ENCODE results near the gene PPP2R2C.

Gene PPP2R2C

DNA sequence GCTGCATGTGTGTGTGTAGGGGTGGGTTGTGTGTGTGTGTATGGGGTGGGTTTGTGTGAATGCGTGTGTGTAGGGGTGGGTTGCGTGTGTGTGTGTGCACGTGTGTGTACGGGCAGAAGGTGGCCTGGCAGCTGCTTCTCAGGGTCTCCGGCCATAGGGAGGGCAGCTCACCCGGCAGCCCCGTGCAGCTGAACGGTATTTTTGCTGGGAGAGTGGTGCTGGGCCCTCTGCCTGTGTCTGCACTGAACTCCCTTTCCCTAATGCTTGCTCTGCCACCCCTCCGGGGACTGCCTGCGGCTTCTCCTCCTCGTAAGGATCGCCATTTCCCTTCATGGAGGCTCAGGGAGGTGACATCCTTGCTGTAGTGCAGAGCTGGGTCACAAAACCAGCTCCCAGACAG, 172.5 kb downstream of the PPP2R2C start:
- DNase-seq: no peak

DNA sequence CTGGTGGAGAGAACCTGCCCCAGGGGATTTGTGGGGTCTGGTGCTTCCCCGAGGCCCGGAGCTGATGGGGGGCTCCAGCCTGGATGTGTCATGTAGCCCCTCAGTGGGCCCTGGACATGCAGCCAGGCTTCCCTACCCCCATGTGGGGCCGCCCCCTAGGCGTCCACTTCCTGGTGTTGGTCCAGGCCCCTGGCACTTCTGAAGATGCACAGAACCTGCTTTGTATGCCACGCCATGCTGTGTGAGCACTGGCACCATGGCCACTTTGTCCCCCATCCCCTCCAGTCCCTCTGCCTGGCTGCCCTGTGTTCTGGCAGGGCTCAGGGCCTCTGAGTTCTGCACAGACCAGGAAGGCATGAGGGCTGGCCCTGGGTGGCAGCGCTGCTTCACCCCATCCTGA, 173.6 kb downstream of the PPP2R2C start:
- no peak for DNase-seq

DNA sequence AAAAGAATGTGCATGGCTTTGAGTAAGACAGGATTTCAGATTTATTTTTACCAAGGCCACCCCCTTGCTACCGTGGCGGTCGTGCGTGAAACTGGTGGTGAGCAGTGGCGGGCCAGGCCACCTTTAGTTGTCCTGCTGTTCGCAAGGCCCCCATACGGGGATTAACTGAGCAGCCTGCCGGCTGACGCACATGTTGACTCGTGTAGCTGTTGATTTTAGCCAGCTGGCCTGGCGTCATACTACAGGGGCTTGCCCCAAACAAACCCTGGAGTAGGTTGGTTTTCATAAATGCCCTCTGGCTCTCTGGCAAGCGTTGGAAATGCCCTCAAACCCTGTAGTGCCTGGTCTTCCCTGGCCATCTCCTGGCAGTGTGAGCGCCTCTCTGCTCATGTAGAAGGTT, 174.4 kb downstream of the PPP2R2C start:
- DNase-seq: no peak

DNA sequence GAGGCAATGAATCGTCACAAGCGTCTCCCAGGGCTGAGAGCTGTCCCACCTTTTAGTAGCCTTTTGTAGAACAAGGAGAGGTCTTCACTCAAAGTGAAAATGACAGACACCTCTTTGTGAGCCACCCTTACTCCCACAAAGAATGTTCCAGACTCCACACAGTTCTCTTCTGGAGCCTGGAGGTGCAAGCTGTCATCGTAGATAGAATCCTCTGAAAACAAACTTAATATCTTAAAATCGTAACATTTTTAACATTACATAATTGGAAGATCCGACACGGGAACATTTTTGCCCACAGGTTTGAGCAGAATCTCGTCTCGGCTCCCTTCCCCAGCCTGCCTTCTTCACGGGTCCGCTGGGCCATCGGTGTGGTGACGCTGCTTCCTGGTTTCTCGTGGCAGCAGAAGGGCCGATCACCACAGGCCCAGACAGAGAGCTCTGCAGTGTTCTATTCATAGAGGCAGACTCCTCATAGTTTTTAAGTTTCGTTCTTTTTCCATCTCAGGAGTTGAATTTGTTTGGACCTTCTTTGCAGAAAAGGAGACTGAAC, 175.1 kb downstream of the PPP2R2C start:
- no peak for DNase-seq

DNA sequence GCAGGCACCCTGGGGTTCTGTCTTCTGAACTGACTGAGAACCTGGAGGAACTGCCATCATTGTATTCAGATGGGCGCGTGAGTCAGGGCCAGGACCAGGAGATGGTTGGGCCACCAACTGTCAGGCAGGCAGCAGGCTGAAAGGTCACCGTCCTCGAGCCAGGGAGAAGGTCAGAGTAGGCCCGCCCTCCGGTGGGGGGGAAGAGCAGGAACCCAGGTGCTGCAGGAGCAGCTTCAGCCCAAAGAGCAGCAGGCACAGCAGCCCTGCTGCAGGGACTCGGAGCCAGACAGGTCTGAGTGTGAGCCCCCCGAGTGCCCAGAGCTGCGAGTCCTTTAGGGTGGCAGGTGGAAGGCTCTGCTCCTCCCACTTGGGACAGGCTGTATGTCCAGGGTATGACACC, 176.4 kb downstream of the PPP2R2C start:
- DNase-seq: no peak

DNA sequence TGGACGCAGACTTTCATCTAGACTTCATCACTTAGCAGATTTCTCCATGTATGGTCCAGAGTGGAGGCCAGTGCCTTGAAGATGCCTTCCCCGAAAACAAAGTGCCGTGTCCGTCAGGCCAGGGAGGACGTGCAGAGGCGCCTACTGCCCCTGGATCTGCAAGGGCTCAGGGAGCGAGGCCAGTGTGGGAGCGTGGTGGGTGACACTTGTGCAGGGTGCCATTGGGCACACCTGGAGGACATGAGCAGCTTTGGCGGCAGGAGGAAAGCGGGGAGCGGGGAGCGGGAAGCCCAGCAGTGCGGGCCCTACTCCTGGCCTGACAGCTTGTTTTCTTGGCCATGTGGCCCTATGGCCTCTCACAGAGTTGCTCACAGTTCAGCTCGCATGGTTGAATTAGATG, 176.9 kb downstream of the PPP2R2C start:
- DNase-seq: no peak

DNA sequence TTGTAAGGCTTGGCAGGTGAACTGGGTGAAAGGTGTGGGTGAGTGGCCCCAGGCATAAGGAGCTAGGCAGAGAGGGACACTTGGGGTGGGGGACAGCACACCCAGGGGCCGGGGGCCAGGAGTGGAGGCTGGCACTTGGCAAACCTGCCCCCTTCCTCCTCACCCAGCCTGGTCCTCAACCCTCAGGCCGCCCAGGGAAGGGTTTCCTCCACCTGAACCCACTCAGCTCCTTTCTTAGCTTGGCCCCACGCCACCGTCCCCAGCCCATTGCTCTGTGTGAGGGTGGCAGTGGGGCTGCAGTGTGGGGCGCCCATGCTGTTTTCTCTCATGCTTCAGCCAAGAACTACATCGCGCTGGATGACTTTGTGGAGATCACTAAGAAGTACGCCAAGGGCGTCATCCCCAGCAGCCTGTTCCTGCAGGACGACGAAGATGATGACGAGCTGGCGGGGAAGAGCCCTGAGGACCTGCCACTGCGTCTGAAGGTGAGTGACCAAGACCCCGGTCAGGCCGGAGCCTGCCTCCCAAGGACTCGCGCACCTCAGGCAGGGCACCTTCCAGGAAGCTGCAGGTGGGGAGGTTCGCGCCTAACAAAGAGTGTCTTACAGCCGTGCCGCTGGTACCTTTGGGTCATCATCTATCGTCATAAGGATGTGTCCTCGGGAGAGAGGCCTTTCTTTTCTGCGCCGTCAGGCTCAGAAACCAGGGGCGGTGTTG, 177.6 kb downstream of the PPP2R2C start:
- no peak for DNase-seq

DNA sequence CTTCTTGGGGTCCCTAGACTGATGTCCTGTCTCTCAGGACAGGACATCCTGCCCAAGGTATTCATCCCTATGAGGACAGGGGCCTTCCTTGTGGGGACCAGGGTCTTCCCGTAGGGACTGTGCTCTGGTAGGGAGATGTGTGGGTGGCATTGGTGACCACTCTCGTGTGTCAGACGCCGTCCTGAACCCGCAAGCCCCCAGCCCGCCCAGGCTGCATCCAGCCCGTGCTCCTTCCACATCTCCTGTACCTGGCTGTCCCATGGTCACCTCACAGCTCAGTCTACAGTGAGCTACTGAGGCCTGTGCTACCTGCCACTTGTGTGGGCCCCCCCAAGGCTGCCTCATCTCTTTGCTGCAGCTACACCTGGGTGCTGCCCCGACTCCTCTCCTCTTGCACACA, 178.8 kb downstream of the PPP2R2C start:
- no peak for DNase-seq

DNA sequence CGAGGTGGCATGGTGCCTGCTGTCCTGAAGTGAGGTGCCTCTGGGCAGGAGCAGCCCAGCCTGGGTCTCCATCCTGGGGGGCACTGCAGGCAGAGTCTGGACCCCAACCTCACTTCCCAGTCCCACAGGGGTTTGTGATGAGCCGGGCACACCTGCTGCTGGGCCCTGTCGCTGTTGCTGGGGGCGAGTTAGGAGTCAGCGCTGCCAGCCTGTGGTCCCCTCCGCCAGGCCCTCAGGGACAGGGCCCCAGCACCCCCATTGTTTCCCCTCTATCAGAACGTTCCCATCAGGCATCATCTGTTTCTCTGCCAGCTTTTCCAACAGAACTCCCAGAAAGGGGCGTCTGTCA, 179.3 kb downstream of the PPP2R2C start:
- DNase-seq: no peak

DNA sequence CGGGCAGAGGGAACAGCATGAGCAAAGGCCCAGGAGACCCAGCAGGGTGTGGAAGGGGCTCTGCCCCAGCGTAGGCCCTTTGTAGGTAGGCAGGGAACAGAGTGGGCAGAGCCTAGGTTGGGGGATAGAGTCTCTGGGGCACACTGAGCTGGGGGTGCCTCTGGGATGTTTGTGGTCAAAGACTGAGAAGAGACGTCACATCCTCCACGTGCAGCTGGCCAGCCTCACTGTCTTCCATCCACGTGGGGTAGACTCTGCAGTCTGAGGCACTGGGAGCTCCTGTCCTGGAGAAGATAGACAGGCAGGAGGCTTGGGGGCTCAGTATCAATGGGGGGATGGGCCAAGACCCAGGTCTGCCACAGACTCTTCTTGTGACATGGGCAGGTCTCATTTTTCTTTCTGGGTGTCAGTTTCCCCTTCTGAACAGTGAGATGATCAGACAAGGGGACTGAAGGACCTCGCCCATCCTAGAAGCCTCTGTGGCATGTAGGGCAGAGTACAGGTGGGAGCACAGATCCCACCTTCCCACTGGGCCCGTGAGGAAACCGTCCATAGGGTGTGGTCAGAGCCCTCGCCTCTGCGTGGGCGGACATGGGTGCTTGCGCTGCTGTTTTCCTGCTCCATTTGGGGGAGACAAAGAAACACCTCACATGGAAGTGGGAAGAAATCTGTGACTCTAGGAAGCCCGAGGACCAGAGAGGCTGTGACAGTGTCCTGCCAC, 179.9 kb downstream of the PPP2R2C start:
- no peak for DNase-seq

DNA sequence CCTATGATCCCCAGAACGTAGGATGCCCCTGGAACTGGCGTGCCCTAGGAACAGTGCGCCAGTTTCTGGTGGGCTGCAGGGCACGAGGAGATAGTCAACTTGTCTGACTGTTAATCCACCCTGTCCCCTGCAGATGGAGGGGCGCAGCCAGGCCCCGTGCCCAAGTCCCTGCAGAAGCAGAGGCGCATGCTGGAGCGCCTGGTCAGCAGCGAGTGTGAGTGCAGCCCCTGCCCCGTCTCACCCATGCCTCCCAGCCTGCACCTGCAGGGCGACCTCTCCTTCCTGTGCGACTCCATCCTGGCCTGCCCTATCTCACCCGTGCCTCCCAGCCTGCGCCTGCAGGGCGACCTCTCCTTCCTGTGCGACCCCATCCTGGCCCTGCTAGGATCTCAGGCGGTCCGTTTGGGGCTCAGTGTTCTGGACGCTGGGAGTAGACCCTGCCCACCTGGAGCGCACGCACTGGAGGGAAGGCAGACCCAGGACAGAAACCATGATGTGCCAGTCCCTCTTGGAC, 180.6 kb downstream of the PPP2R2C start:
- no peak for DNase-seq

DNA sequence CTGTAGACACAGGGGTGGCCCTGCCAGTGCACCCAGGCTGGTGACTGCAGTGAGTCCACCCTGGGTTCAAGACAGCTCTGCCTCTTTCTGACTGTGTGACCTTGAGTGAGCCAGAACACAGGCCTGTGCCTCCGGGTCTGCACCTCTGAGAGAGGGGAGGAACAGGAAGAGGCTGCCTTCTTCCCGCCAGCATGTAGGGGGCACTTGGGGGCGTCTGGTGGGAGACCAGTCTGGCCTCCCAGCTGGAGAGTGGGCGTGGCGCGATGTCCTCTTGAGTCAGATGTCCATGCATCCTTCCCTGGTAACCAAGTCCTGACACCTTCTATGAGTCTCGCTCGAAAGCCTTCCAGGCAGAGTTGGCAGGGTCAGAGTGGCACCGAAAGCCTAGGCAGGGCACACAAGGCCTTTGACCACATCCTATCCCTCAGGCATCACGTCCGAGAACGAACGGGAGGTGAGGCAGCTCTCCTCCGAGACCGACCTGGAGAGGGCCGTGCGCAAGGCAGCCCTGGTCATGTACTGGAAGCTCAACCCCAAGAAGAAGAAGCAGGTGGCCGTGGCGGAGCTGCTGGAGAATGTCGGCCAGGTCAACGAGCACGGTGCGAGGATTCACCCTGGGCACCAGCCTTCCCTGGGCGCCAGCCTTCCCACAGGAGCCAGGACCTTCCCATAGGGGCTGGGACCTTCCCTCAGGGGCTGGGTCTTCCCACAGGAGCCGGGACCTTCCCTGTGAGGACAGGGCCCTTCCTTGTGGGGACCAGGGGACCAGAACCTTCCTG, 181.5 kb downstream of the PPP2R2C start:
- no peak for DNase-seq

DNA sequence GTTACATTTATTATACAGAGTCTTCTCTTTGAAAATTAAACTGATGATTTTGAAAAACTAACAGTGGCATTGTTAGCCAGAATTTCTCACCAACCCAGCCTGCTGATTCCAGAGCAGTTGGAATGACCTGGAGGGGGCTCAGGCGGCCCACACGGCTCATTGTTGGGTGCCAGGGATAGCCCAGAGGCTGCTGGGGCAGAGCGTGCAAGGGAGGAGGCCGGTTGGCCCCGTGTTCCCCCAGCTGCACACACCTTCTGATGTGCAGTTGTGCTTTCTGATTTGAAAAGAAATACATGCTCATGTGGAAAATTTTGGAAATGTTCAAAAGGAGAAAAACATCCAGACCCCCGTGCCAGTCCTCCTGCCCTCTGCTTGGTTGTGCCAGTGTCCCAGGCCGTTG, 182.2 kb downstream of the PPP2R2C start:
- DNase-seq: no peak

DNA sequence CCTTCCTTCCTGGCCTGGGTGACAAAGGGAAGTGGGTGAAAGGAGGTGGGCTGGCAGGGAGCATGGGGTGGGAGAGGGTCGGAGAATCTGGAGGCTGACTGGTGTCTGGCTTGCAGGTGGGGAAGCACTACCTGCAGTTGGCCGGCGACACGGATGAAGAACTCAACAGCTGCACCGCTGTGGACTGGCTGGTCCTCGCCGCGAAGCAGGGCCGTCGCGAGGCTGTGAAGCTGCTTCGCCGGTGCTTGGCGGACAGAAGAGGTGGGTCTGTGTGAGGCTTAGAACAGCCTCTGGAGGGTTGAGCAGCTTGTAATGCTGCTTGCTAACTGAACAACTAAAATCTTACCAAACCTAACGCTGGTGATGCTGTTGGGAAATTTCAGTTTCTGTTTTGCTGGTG, 183.5 kb downstream of the PPP2R2C start:
- DNase-seq: no peak

DNA sequence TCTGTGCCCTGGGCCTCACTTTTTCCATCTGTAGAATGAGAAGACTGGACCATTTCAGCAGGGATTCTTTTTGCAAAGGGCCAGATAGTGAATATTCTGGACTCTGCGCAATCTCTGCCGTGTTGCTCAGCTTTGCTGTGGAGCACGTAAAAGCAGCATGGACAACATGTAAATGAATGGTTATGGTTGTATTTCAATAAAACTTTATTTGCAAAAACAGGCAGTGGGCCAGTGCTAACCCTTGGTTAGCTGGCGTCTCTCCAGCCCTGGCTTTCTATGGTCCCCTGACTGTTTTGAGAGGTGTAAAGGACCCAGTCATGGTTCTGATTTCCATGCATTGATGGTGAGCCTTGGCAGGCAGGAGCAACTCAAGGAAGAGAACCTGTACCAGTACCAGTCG, 184.1 kb downstream of the PPP2R2C start:
- no peak for DNase-seq

DNA sequence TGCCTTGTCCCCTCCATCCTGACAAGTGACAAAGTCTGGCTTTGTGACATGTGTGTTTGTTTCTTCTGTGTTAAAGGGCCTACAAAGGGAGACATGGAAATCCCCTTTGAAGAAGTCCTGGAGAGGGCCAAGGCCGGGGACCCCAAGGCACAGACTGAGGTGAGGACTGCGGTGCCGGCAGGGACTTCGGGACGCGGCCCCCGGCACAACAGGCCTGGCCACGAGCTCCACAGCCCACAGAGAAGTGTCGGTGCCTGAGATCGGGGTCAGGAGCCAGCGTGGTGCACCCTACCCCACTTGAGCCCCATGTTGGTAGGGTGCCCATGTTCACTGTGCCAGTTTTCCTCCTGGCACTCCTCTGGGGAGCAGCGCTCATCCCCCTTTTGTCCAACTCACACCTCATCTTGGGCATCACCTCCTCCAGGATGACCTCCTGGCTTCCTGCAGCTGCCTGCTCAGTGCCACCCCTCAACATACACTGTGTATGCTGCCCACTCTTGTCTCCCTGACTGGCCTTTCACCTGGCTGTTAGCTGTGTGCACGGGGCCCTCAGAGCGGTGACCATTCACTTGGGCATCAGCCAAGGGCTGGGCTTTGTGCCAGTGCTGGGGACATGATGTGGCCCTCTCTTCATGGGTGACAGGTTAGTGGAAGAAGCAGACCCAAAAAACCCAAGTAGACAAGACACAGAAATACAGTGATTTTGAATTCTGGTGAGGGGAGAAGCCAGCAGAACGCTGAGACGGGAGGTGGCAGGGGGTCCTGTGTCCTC, 185.2 kb downstream of the PPP2R2C start:
- no peak for DNase-seq

DNA sequence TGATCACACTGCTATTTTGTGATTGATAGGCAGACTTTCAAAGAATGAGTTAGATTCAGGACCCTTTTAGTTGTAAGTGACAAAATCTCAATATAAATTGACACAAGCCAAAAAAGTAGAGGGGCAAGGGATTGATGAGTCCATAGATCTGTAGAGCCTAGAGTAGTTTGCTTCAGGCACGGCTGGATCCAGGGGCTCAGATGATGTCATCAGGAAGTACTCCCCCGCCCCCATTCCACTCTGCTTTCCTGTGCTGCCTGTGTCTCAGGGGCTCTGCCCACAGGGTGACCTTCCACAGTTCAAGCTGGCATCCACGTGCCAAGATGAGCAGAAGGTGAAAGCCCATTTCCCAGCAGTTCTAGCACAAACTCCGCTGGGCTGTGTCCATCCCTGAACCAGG, 189.1 kb downstream of the PPP2R2C start:
- no peak for DNase-seq

DNA sequence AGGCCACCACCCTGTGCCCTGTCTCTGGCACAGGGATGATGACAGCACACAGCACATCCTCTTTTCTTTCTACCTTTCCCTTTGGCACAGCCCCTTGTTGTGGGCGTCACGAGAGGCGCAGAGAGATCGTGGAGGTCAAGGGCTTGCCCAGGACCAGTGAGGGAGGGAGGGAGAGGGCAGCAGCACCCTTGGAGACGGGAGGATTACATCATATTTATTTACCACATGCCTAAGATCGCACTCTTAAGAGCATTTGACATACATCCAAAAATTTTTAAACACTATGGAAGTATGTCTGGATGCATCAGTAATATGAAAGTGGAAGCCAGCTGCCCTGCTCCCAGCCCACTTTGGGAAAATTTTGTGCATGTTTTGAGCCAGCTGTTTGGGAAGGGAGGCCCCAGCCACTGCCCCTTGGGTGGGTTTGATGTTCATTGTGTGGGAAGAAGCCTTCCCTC, 190.1 kb downstream of the PPP2R2C start:
- no peak for DNase-seq

DNA sequence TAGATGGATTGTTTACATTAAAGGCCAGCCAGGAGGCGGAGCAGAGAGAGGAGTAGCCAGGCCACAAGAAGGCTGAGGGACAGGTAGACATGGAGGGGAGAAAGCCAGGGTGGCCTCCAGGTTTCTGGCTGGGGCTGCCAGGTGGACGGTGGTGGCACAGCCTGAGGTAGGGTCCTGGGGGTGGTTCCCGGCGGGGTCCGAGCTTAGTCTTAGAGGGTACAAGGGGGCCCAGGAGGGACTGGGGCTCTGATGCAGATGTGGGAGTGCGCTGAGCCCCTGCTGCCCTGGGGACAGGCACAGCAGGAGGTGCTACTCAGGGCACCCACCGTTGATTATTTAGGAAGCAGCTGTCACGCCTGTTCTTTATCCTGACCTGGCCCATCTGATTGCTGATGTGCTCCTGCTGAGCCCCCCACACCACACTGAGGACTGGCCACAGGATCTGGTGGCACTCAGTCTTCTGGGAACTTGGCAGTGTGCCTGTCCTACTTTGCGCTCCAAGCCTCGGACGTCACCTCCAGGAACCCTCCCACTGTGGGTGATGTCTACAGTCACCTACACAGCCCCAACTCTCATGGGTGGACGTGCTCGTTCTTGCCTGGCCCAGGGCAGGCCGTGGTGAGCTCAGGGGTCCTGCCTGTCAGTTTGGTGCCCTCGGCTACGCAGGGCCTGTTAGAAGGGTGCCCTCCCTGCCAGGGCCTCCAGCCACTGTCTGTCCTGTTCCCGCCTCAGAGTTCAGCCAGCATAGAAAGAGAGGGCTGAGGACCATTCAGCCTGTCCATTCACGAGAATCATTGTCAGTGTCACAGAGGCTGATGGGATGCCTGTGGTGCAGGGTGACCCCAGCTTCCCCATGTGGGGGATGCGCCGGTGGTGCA, 190.7 kb downstream of the PPP2R2C start:
- DNase-seq: no peak

DNA sequence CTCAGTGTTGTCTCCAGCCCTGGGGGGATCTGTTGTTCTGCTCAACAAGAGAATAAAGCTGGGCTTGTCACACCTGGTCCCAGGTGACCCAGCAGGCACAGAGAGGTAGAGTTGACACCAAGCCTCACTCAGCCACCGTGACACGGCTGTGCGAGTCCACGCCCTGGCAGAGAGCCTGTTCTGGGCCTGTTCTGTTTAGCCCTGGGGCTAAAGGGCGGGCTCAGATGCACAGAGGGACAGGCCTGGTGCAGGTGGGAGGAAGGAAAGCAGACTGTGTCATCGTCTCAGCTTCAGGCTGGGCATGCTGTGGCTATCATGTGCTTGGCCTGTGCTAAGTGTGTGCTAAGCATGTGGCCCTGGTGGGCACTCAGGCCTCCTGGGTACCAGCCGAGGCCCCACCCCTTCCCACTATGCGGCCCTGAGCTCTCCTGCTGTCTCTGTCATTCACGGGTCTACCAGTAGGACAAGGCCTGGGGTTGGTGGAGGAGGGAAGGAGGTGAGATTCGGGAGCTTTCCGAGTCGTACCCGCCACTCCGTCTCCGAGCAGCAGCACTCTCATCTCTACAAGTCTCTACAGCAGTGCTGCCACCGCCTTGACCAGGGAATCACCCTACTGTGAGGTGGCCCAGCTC, 191.9 kb downstream of the PPP2R2C start:
- DNase-seq: peak in 2 of 3 experiments; percentile 45 to 64
